GM19239 (cell line): ENCODE measurements around the gene ATP13A3.
A peak's percentile ranks its signal among the peaks of the same experiment; 100 is the strongest.
"Not testable (repeated sequence)": the region's sequence is repeated elsewhere in the genome, so short reads cannot be mapped to it uniquely, and the experiment has no call there.

ENCODE experiments used
- DNase-seq: peaks from one replicate; pipeline ENCODE4 v3.0.0; 2011; ENCODE audit warnings: low spot score; ENCODE audit not compliant: insufficient read length
- FAIRE-seq: peaks from 2 replicates; lab custom pipeline; 2011; peaks lifted over from hg19 to GRCh38; lab: Jason Lieb, UNC

ATP13A3 gene

GRCh38 chr3:194503081-194503531 lies 16.3 kb upstream of the ATP13A3 start:
- FAIRE-seq (no peak), DNase-seq (no peak)

- FAIRE-seq (no peak), DNase-seq (no peak)
Observed at GRCh38 chr3:194500198-194500597, 13.4 kb upstream of the ATP13A3 start.

GRCh38 chr3:194499516-194499915 lies 12.7 kb upstream of the ATP13A3 start:
- DNase-seq, FAIRE-seq: not testable (repeated sequence)

- FAIRE-seq (no peak), DNase-seq (no peak)
Observed at GRCh38 chr3:194497799-194498575, 11.2 kb upstream of the ATP13A3 start.

- no peak for FAIRE-seq
- no peak for DNase-seq
Observed at GRCh38 chr3:194496217-194496919, 9.6 kb upstream of the ATP13A3 start.

GRCh38 chr3:194494951-194495374 lies 8.2 kb upstream of the ATP13A3 start:
- no peak for DNase-seq
- FAIRE-seq, result no peak

GRCh38 chr3:194493995-194494927 lies 7.5 kb upstream of the ATP13A3 start:
- FAIRE-seq, DNase-seq: not testable (repeated sequence)

GRCh38 chr3:194492001-194492400 lies 5.2 kb upstream of the ATP13A3 start:
- DNase-seq (no peak), FAIRE-seq (peak; percentile 45)

- FAIRE-seq (peak; percentile 48), DNase-seq (peak; percentile 44)
Observed at GRCh38 chr3:194489736-194490612, 3.2 kb upstream of the ATP13A3 start.

GRCh38 chr3:194488055-194488742 lies 1.4 kb upstream of the ATP13A3 start:
- FAIRE-seq, result peak; percentile 45

GRCh38 chr3:194487289-194488054 lies 670 bp upstream of the ATP13A3 start:
- FAIRE-seq (peak; percentile 31), DNase-seq (no peak)

More at GRCh38 chr3:194488055-194488742, 1.4 kb upstream of the ATP13A3 start:
- DNase-seq, result no peak

- FAIRE-seq, result no peak
- DNase-seq, result no peak
Observed at GRCh38 chr3:194485881-194486539, 792 bp downstream of the ATP13A3 start.

GRCh38 chr3:194485468-194485880 lies 1.3 kb downstream of the ATP13A3 start:
- DNase-seq, result no peak
- FAIRE-seq, result no peak

GRCh38 chr3:194484614-194485013 lies 2.2 kb downstream of the ATP13A3 start:
- FAIRE-seq, result no peak
- no peak for DNase-seq

GRCh38 chr3:194483850-194484249 lies 3.0 kb downstream of the ATP13A3 start:
- DNase-seq, result no peak
- FAIRE-seq, result no peak

GRCh38 chr3:194482830-194483229 lies 4.0 kb downstream of the ATP13A3 start:
- not testable (repeated sequence) for DNase-seq, FAIRE-seq

- FAIRE-seq (no peak), DNase-seq (no peak)
Observed at GRCh38 chr3:194482196-194482593, 4.6 kb downstream of the ATP13A3 start.
